IPS-18a (cell line): ENCODE data around the gene SRRM5.
A peak's percentile ranks its signal among the peaks of the same experiment; 100 is the strongest.

Experiments used
- H3K27ac ChIP-seq: one replicate; pipeline ENCODE4 v1.5.1; 2013; ENCODE audit warnings: low read length
- H3K27me3 ChIP-seq: one replicate; pipeline ENCODE4 v1.6.1; 2013; ENCODE audit warnings: mild to moderate bottlenecking, low read length; ENCODE audit not compliant: control insufficient read depth, insufficient read depth
- H3K36me3 ChIP-seq: one replicate; pipeline ENCODE4 v1.6.1; 2013; ENCODE audit warnings: low read depth, low read length; ENCODE audit not compliant: control insufficient read depth
- H3K4me1 ChIP-seq: one replicate; pipeline ENCODE4 v1.6.1; 2013; ENCODE audit warnings: low read depth, low read length; ENCODE audit not compliant: control insufficient read depth
- H3K4me3 ChIP-seq: one replicate; pipeline ENCODE4 v1.5.1; 2013; ENCODE audit warnings: low read length
- H3K9ac ChIP-seq: one replicate; pipeline ENCODE4 v1.6.1; 2013; ENCODE audit warnings: mild to moderate bottlenecking, low read length, moderate library complexity
- H3K9me3 ChIP-seq: one replicate; pipeline ENCODE4 v1.6.1; 2013; ENCODE audit warnings: low read depth, low read length; ENCODE audit not compliant: control insufficient read depth

SRRM5 gene

GRCh38 chr19:43611788-43612187 is at the start of gene SRRM5:
Gene SRRM5 (plus strand): TSS chr19:43612088. CDS start chr19:43612122, 34 bp downstream.
- Histone ChIP-seq H3K9ac (no peak within 1 kb of the TSS), H3K36me3 (peaks cover 4% of the 10 kb centered on the region), H3K4me3 (no peak within 1 kb of the TSS), H3K9me3 (no peaks in the 10 kb centered on the region), H3K4me1 (no peaks in the 10 kb centered on the region), H3K27me3 (no peaks in the 10 kb centered on the region), H3K27ac (no peak within 1 kb of the TSS)

GRCh38 chr19:43562226-43562697 is 49.6 kb upstream of the SRRM5 start:
- Histone ChIP-seq H3K36me3 (peaks cover 7% of the 10 kb centered on the region), H3K27me3 (no peaks in the 10 kb centered on the region), H3K4me1 (no peaks in the 10 kb centered on the region), H3K4me3 (no peak overlapping the region), H3K9me3 (no peaks in the 10 kb centered on the region), H3K27ac (no peak overlapping the region), H3K9ac (no peak overlapping the region)

GRCh38 chr19:43562698-43563241 is 49.1 kb upstream of the SRRM5 start:
- Histone ChIP-seq H3K9me3 (no peaks in the 10 kb centered on the region), H3K36me3 (peaks cover 6% of the 10 kb centered on the region), H3K27me3 (no peaks in the 10 kb centered on the region), H3K4me1 (no peaks in the 10 kb centered on the region), H3K4me3 (no peak overlapping the region), H3K9ac (no peak overlapping the region), H3K27ac (no peak overlapping the region)

GRCh38 chr19:43563816-43564457 is 48.0 kb upstream of the SRRM5 start:
- Histone ChIP-seq H3K4me1 (no peaks in the 10 kb centered on the region), H3K27ac (no peak overlapping the region), H3K27me3 (no peaks in the 10 kb centered on the region), H3K9me3 (no peaks in the 10 kb centered on the region), H3K9ac (no peak overlapping the region), H3K36me3 (peaks cover 3% of the 10 kb centered on the region), H3K4me3 (no peak overlapping the region)

- no peak overlapping the region for H3K9ac ChIP-seq
- peaks cover 3% of the 10 kb centered on the region for H3K36me3 ChIP-seq
- no peak overlapping the region for H3K4me3 ChIP-seq
- H3K27ac ChIP-seq, result no peak overlapping the region
- H3K4me1 ChIP-seq, result no peaks in the 10 kb centered on the region
- no peaks in the 10 kb centered on the region for H3K27me3 ChIP-seq
- no peaks in the 10 kb centered on the region for H3K9me3 ChIP-seq
Measured at GRCh38 chr19:43564800-43565199, 47.1 kb upstream of the SRRM5 start.

GRCh38 chr19:43569657-43570056 is 42.2 kb upstream of the SRRM5 start:
- no peak overlapping the region for H3K4me3 ChIP-seq
- no peak overlapping the region for H3K9ac ChIP-seq
- H3K9me3 ChIP-seq, result no peaks in the 10 kb centered on the region

GRCh38 chr19:43570174-43570791 is 41.6 kb upstream of the SRRM5 start:
- no peaks in the 10 kb centered on the region for H3K27me3 ChIP-seq
- H3K9ac ChIP-seq, result no peak overlapping the region
- no peaks in the 10 kb centered on the region for H3K36me3 ChIP-seq
- H3K9me3 ChIP-seq, result no peaks in the 10 kb centered on the region
- H3K27ac ChIP-seq, result no peak overlapping the region
- H3K4me1 ChIP-seq, result peaks cover 3% of the 10 kb centered on the region
- no peak overlapping the region for H3K4me3 ChIP-seq

More at GRCh38 chr19:43569657-43570056, 42.2 kb upstream of the SRRM5 start:
- peaks cover 2% of the 10 kb centered on the region for H3K4me1 ChIP-seq
- H3K27me3 ChIP-seq, result no peaks in the 10 kb centered on the region
- H3K36me3 ChIP-seq, result no peaks in the 10 kb centered on the region
- no peak overlapping the region for H3K27ac ChIP-seq

GRCh38 chr19:43572171-43572588 is 39.7 kb upstream of the SRRM5 start:
- Histone ChIP-seq H3K4me1 (peaks cover 9% of the 10 kb centered on the region), H3K27me3 (no peaks in the 10 kb centered on the region), H3K36me3 (no peaks in the 10 kb centered on the region), H3K9ac (no peak overlapping the region), H3K27ac (no peak overlapping the region), H3K9me3 (no peaks in the 10 kb centered on the region), H3K4me3 (no peak overlapping the region)

GRCh38 chr19:43574424-43575155 is 37.3 kb upstream of the SRRM5 start:
- H3K27ac ChIP-seq, result peak overlapping the region; percentile 82
- no peaks in the 10 kb centered on the region for H3K36me3 ChIP-seq
- H3K4me3 ChIP-seq, result peak overlapping the region; percentile 99
- peaks cover 9% of the 10 kb centered on the region for H3K4me1 ChIP-seq
- no peaks in the 10 kb centered on the region for H3K27me3 ChIP-seq
- H3K9ac ChIP-seq, result peak overlapping the region; percentile 95
- no peaks in the 10 kb centered on the region for H3K9me3 ChIP-seq

GRCh38 chr19:43575156-43575950 is 36.5 kb upstream of the SRRM5 start, which contains the start of the genes PINLYP and XRCC1:
Gene PINLYP (plus strand): TSS chr19:43575801. CDS start chr19:43577192, 1,391 bp downstream.
Gene XRCC1 (minus strand): TSS chr19:43575527. CDS start chr19:43575458, 69 bp downstream.
- Histone ChIP-seq H3K9me3 (no peaks in the 10 kb centered on the region), H3K9ac (peak within 1 kb of the TSS; percentile 95), H3K27me3 (no peaks in the 10 kb centered on the region), H3K27ac (peak within 1 kb of the TSS; percentile 86), H3K4me3 (peak within 1 kb of the TSS; percentile 99), H3K4me1 (peaks cover 9% of the 10 kb centered on the region), H3K36me3 (no peaks in the 10 kb centered on the region)
